Peyer's patch (tissue), 4 donors: ENCODE data around the gene ARFIP1. TPM values are rescaled to one million over a fixed set of nuclear protein-coding genes. Genes with fewer than 3 reads are reported as not detected.

ENCODE experiments used
- DNase-seq, 3 donors: peaks; one replicate each; pipeline ENCODE4 v3.0.0-alpha.2; 2017 to 2019
- H3K27ac ChIP-seq, 4 donors: fragments of 200-600 bp; sonication (generic); one replicate each; pipeline ENCODE4 v1.5.1; 2016 to 2019
- H3K27me3 ChIP-seq, 2 donors: fragments of 200-600 bp; sonication (generic); one replicate each; pipeline ENCODE4 v1.5.1; 2019
- H3K36me3 ChIP-seq, 3 donors: fragments of 200-600 bp; sonication (generic); one replicate each; pipeline ENCODE4 v1.5.1; 2016 to 2019
- H3K4me1 ChIP-seq, 4 donors: fragments of 200-600 bp; sonication (generic); one replicate each; pipeline ENCODE4 v1.5.1; 2016 to 2019
- H3K4me3 ChIP-seq, 4 donors: fragments of 200-600 bp; sonication (generic); 1 replicate in 3 of 4; 2 replicates in 1 of 4; pipeline ENCODE4 v1.5.1; 2016 to 2019; ENCODE audit warnings: mild to moderate bottlenecking in 1 of 4
- H3K9me3 ChIP-seq, 4 donors: fragments of 200-600 bp; sonication (generic); one replicate each; pipeline ENCODE4 v1.5.1; 2016 to 2019; ENCODE audit warnings: mild to moderate bottlenecking in 1 of 4
- CTCF ChIP-seq, 6 experiments: fragments of 450-650 bp in 4 of 6; fragments of 200-600 bp in 2 of 6; sonication (generic) in 1 of 6; IDR thresholded peaks; one replicate each; pipeline ENCODE4 v1.5.1; 2017 to 2019; ENCODE audit warnings: antibody characterized with exemption in 6 of 6, mild to moderate bottlenecking in 3 of 6, moderate library complexity in 1 of 6
- POLR2A ChIP-seq, 2 donors: fragments of 450-650 bp; IDR thresholded peaks; one replicate each; pipeline ENCODE4 v1.5.1; 2017; ENCODE audit warnings: antibody characterized with exemption in 2 of 2, mild to moderate bottlenecking in 2 of 2, moderate library complexity in 2 of 2
- total RNA-seq, 4 donors: library from RNA; depleted of rRNA; stranded (reverse); fragments of >200 nt; gene quantifications; one replicate each; pipeline ENCODE4 v1.1.0, GENCODE V29; 2016

Gene ARFIP1
- total RNA-seq, 4 donors from 2014 or later, result 24.5 to 44.6 (median 36.3) TPM

GRCh38 chr4:152939621-152940020, 159.9 kb downstream of the ARFIP1 start:
- peaks cover 0 to 8% (median 0%) of the 10 kb centered on the region in 3 donors for H3K36me3 ChIP-seq
- H3K27me3 ChIP-seq, result no peaks in the 10 kb centered on the region

GRCh38 chr4:152940461-152940860, 160.7 kb downstream of the ARFIP1 start:
- Histone ChIP-seq H3K4me1 (peaks cover under 1 to 26% (median 14%) of the 10 kb centered on the region in 4 donors), H3K27ac (no peak overlapping the region), H3K27me3 (no peaks in the 10 kb centered on the region), H3K36me3 (peaks cover 0 to 8% (median 0%) of the 10 kb centered on the region in 3 donors), H3K4me3 (no peak overlapping the region), H3K9me3 (no peaks in the 10 kb centered on the region)
- DNase-seq, result no peak
- TF ChIP-seq CTCF (IDR thresholded peaks at IDR 0.05) (no peak), POLR2A (IDR thresholded peaks at IDR 0.05) (no peak)

More at GRCh38 chr4:152939621-152940020, 159.9 kb downstream of the ARFIP1 start:
- H3K27ac ChIP-seq, result no peak overlapping the region
- H3K9me3 ChIP-seq, result no peaks in the 10 kb centered on the region
- H3K4me1 ChIP-seq, result peaks cover 0 to 22% (median 10%) of the 10 kb centered on the region in 4 donors
- H3K4me3 ChIP-seq, result no peak overlapping the region
- TF ChIP-seq CTCF (IDR thresholded peaks at IDR 0.05) (no peak), POLR2A (IDR thresholded peaks at IDR 0.05) (no peak)
- no peak for DNase-seq

- no peaks in the 10 kb centered on the region for H3K27me3 ChIP-seq
- peaks cover 0 to 8% (median 0%) of the 10 kb centered on the region in 3 donors for H3K36me3 ChIP-seq
- H3K4me1 ChIP-seq, result peaks cover 3 to 34% (median 10%) of the 10 kb centered on the region in 4 donors
- no peak overlapping the region for H3K27ac ChIP-seq
- no peaks in the 10 kb centered on the region for H3K9me3 ChIP-seq
- DNase-seq, result no peak
- no peak overlapping the region for H3K4me3 ChIP-seq
- TF ChIP-seq CTCF (IDR thresholded peaks at IDR 0.05) (no peak), POLR2A (IDR thresholded peaks at IDR 0.05) (no peak)
Measured at GRCh38 chr4:152941411-152941810, 161.7 kb downstream of the ARFIP1 start.

- Histone ChIP-seq H3K9me3 (no peaks in the 10 kb centered on the region), H3K4me3 (no peak overlapping the region), H3K4me1 (peaks cover 3 to 43% (median 7%) of the 10 kb centered on the region in 4 donors), H3K27me3 (no peaks in the 10 kb centered on the region), H3K36me3 (peaks cover 0 to 8% (median 0%) of the 10 kb centered on the region in 3 donors), H3K27ac (no peak overlapping the region)
- DNase-seq, result no peak
- TF ChIP-seq POLR2A (IDR thresholded peaks at IDR 0.05), result no peak
- TF ChIP-seq CTCF (IDR thresholded peaks at IDR 0.05), result no peak
Measured at GRCh38 chr4:152942346-152942745, 162.6 kb downstream of the ARFIP1 start.

GRCh38 chr4:152943672-152944071, 163.9 kb downstream of the ARFIP1 start:
- no peak for DNase-seq
- no peaks in the 10 kb centered on the region for H3K27me3 ChIP-seq
- H3K36me3 ChIP-seq, result peaks cover 0 to 8% (median 0%) of the 10 kb centered on the region in 3 donors
- H3K4me1 ChIP-seq, result peaks cover 0 to 42% (median 7%) of the 10 kb centered on the region in 4 donors
- H3K4me3 ChIP-seq, result no peak overlapping the region
- no peaks in the 10 kb centered on the region for H3K9me3 ChIP-seq
- TF ChIP-seq POLR2A (IDR thresholded peaks at IDR 0.05) (no peak), CTCF (IDR thresholded peaks at IDR 0.05) (no peak)
- H3K27ac ChIP-seq, result peak overlapping the region in 2 of 4 donors; percentile 41 to 59
